ENCODE data around the gene GORASP2.

GRCh38 chr2:171013851-171014250 lies 84.8 kb downstream of the GORASP2 start:
- TF ChIP-seq EZH2 (IDR thresholded peaks at IDR 0.05; ENCODE audit: insufficient read depth, poor library complexity, severe bottlenecking): no peak
- TF ChIP-seq EZH2phosphoT487 (IDR thresholded peaks at IDR 0.05; ENCODE audit: insufficient read depth, low read depth): no peak
